Transverse colon (tissue), 4 donors: ENCODE measurements around the gene SH3PXD2B. TPM values are rescaled to one million over a fixed set of nuclear protein-coding genes. Genes with fewer than 3 reads are reported as not detected.

Source experiments
- DNase-seq: peaks from one replicate; pipeline ENCODE4 v3.0.0-alpha.2; 2019
- H3K27ac ChIP-seq, 4 donors: fragments of 200-600 bp; sonication (generic); 2 replicates each; pipeline ENCODE4 v1.5.1; 2016 to 2018; ENCODE audit warnings: inconsistent platforms in 4 of 4
- H3K27me3 ChIP-seq: fragments of 200-600 bp; sonication (generic); 2 replicates; pipeline ENCODE4 v1.5.1; 2017; ENCODE audit warnings: inconsistent platforms
- H3K36me3 ChIP-seq, 4 donors: fragments of 200-600 bp; sonication (generic); 2 replicates each; pipeline ENCODE4 v1.5.1; 2017 to 2019; ENCODE audit warnings: inconsistent platforms in 4 of 4
- H3K4me1 ChIP-seq, 4 donors: fragments of 200-600 bp; sonication (generic); 2 replicates each; pipeline ENCODE4 v1.5.1; 2017 to 2020; ENCODE audit warnings: inconsistent platforms in 4 of 4
- H3K4me3 ChIP-seq, 4 donors: fragments of 200-600 bp; sonication (generic); 1 replicate in 1 of 4; 2 replicates in 3 of 4; pipeline versions ENCODE4 v1.5.1 to v1.6.1; 2017 to 2019; ENCODE audit warnings: inconsistent platforms in 4 of 4
- H3K9me3 ChIP-seq, 2 donors: fragments of 200-600 bp; sonication (generic); 2 replicates each; pipeline ENCODE4 v1.5.1; 2017 to 2019; ENCODE audit warnings: inconsistent platforms in 2 of 2
- EP300 ChIP-seq: sonication (generic); formaldehyde crosslinking; IDR thresholded peaks from one replicate; pipeline ENCODE4 v1.6.1; 2017; ENCODE audit warnings: antibody characterized with exemption, low read depth
- POLR2A ChIP-seq: fragments of 450-650 bp; IDR thresholded peaks from one replicate; pipeline ENCODE4 v1.6.1; 2016; ENCODE audit warnings: antibody characterized with exemption, mild to moderate bottlenecking, moderate library complexity
- POLR2AphosphoS5 ChIP-seq, 3 donors: sonication (generic); formaldehyde crosslinking; IDR thresholded peaks; one replicate each; pipeline ENCODE4 v1.6.1; 2016; ENCODE audit warnings: antibody characterized with exemption in 3 of 3
- WGBS, 2 donors: methylation state at CpG; one replicate each; pipeline ENCODE4 v1.1.5; 2018; ENCODE audit warnings: low coverage in 1 of 2; 5-methylcytosine and 5-hydroxymethylcytosine counted together
- in situ Hi-C, 4 donors: fragments of 200-750 bp; cut with MboI; loops; one replicate each; pipeline versions ENCODE4 v1.15.0 to v1.15.1; 2017; ENCODE audit warnings: low sequenced_read_pairs in 3 of 4, low pct_ligation_motif_present in 1 of 4, low pct_unique_long_range_greater_than_20kb in 1 of 4
- intact Hi-C: fragments of 100-400 bp; cut with DNase I; formaldehyde crosslinking; loops from one replicate; pipeline ENCODE4 v1.15.1; 2023; ENCODE audit warnings: low total_unique reads
- total RNA-seq, 4 donors: library from RNA; depleted of rRNA; stranded (reverse); fragments of >200 nt; gene quantifications; one replicate each; pipeline ENCODE4 v1.1.0, GENCODE V29; 2016
- TF ChIP-seq, protein P1 (sequence below), 5 experiments: fragments of 200-600 bp in 3 of 5; fragments of 450-650 bp in 2 of 5; sonication (generic) in 3 of 5; IDR thresholded peaks; 1 replicate in 2 of 5; 2 replicates in 3 of 5; pipeline ENCODE4 v1.5.1; 2016 to 2017; ENCODE audit warnings: antibody characterized with exemption in 5 of 5, inconsistent platforms in 3 of 5, mild to moderate bottlenecking in 2 of 5, moderate library complexity in 1 of 5

Gene SH3PXD2B
- total RNA-seq, 4 donors from 2014 or later, result 10.2 to 26.6 (median 14.6) TPM

DNA sequence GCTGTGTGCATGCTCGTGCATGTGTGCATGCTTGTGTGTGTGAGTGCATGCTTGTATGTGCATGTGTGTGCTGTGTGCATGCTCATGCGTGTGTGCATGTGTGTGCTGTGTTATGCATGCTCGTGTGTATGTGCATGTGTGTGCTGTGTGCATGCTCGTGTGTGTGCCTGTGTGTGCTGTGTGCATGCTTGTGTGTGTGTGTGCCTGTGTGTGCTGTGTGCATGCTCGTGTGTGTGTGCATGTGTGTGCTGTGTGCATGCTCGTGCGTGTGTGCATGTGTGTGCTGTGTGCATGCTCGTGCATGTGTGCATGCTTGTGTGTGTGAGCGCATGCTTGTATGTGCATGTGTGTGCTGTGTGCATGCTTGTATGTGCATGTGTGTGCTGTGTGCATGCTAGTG is 30.3 kb upstream of the SH3PXD2B start:
- H3K4me3 ChIP-seq, result no peak overlapping the region
- no peak for DNase-seq
- no peaks in the 10 kb centered on the region for H3K9me3 ChIP-seq
- no peaks in the 10 kb centered on the region for H3K4me1 ChIP-seq
- 68 to 80% methylated on average over 2 to 9 of the region's 9 CpGs for WGBS, 2 donors
- intact Hi-C loops, result no loop called here
- no peaks in the 10 kb centered on the region for H3K27me3 ChIP-seq
- TF ChIP-seq POLR2A (no peak), EP300 (no peak), POLR2AphosphoS5 (IDR thresholded peaks at IDR 0.05) (no peak)
- TF ChIP-seq, protein P1, sequence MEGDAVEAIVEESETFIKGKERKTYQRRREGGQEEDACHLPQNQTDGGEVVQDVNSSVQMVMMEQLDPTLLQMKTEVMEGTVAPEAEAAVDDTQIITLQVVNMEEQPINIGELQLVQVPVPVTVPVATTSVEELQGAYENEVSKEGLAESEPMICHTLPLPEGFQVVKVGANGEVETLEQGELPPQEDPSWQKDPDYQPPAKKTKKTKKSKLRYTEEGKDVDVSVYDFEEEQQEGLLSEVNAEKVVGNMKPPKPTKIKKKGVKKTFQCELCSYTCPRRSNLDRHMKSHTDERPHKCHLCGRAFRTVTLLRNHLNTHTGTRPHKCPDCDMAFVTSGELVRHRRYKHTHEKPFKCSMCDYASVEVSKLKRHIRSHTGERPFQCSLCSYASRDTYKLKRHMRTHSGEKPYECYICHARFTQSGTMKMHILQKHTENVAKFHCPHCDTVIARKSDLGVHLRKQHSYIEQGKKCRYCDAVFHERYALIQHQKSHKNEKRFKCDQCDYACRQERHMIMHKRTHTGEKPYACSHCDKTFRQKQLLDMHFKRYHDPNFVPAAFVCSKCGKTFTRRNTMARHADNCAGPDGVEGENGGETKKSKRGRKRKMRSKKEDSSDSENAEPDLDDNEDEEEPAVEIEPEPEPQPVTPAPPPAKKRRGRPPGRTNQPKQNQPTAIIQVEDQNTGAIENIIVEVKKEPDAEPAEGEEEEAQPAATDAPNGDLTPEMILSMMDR (IDR thresholded peaks at IDR 0.05), result no peak
- in situ Hi-C loops, result loop anchor here in 2 of 4 donors (5.0 to 25.0 kb wide), 2 partner anchors 213 to 453 kb away; no protein-coding TSS in a partner anchor
- H3K27ac ChIP-seq, result no peak overlapping the region
- H3K36me3 ChIP-seq, result no peaks in the 10 kb centered on the region

DNA sequence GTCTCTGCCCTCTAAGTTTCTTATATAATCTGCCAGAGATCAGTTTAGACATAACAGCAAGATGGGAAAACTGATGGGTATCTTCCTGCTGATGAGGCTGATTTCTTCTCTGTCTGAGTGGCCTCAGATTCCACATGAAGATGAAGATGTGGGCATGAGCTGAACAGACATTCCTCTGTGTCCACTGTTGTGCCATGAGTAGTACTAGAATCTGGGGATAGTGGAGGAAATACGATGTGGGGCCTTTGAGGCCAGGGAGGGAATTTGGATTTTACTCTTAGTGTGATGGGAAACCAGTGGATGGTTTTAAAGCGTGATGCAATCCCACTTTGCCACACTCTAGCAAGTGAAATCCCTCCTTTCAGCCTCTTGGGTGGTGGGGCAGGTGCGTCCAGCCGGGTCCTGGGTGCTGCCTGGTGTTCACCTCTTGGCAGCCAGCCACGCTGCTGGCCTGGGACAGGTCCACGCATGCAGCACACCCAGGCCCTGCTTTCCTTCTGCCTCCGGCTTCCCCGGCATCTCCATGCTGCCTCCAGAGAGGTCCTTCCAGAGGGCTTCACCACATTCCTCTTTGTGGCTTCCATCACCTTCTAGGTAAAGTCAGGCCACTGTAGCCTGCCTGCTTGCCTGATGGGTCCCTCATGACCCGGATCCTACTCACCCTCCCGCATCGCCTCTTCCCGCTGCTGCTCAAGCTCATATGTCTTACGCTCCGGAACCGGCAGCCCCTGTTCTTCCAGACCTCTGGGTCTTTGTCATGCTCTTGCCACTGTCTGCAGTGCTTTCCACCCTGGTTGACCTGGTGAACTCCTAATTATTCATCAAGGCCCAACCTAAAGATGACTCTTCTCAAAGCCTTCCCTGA is 28.1 kb upstream of the SH3PXD2B start:
- Histone ChIP-seq H3K4me1 (peaks cover 0 to 4% (median 3%) of the 10 kb centered on the region in 4 donors), H3K4me3 (no peak overlapping the region), H3K36me3 (no peaks in the 10 kb centered on the region), H3K27ac (no peak overlapping the region), H3K27me3 (no peaks in the 10 kb centered on the region), H3K9me3 (no peaks in the 10 kb centered on the region)
- TF ChIP-seq EP300 (no peak), POLR2A (no peak), POLR2AphosphoS5 (IDR thresholded peaks at IDR 0.05) (no peak)
- TF ChIP-seq, protein P1 (IDR thresholded peaks at IDR 0.05), result no peak
- 83 to 94% methylated on average over 6 to 15 of the region's 15 CpGs for WGBS, 2 donors
- no peak for DNase-seq
- in situ Hi-C loops, result loop anchor here in 2 of 4 donors (5.0 to 25.0 kb wide), 2 partner anchors 215 to 455 kb away; no protein-coding TSS in a partner anchor
- intact Hi-C loops, result no loop called here

DNA sequence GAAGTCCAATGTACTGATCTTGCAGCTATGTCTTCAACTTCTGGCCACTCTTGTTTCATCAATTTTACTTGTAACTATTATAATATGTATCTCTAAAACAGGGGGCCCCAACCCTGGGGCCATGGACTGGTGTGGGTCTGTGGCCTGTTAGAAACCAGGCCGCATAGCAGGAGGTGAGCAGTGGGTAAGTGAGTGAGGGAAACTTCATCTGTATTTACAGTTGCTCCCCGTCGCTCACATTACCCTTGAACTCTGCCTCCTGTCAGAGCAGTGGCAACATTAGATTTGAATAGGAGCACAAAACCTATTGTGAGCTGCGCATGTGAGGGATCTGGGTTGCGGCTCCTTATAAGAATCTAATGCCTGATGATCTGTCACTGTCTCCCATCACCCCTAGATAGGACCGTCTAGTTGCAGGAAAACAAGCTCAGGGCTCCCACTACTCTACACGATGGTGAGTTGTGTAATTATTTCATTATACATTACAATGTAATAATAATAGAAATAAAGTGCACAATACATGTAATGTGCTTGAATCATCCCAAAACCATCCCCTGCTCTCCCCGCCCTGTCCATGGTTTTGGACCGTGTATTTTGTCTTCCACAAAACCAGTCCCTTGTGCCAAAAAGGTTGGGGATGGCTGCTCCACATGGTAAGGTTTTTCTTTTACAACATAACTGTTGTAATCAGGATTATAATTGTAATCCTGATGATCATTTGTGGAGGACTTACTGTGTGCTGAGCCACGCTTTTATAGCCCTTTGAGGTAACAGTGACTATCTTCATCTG is 26.9 kb upstream of the SH3PXD2B start:
- intact Hi-C loops (no loop called here), in situ Hi-C loops (loop anchor here in 2 of 4 donors (5.0 to 25.0 kb wide), 2 partner anchors 216 to 456 kb away; no protein-coding TSS in a partner anchor)
- H3K9me3 ChIP-seq, result no peaks in the 10 kb centered on the region
- no peak for DNase-seq
- H3K4me3 ChIP-seq, result no peak overlapping the region
- no peaks in the 10 kb centered on the region for H3K27me3 ChIP-seq
- WGBS, 2 donors, result 83 to 85% methylated on average over 4 to 10 of the region's 10 CpGs
- no peak for TF ChIP-seq POLR2A
- TF ChIP-seq POLR2AphosphoS5 (IDR thresholded peaks at IDR 0.05), result no peak
- no peak for TF ChIP-seq EP300
- TF ChIP-seq, protein P1 (IDR thresholded peaks at IDR 0.05), result no peak
- H3K4me1 ChIP-seq, result peaks cover 0 to 4% (median 3%) of the 10 kb centered on the region in 4 donors
- no peak overlapping the region for H3K27ac ChIP-seq
- no peaks in the 10 kb centered on the region for H3K36me3 ChIP-seq

DNA sequence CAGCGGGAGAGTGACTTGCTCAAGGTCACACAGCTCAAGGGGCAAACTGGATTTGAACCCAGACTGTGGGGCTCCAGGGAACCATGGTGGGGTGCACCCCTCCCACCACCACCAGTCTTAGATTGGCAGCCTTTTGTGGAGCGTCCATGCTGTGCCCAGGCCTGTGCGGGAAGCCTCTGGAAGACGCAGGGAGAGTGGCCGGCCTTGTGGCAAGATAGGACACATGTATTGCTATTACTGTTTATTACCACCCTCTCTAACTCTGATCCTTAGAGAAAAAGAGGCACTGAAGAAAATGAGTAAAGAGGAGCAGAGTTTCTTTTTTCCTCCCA is 25.4 kb upstream of the SH3PXD2B start:
- TF ChIP-seq, protein P1 (IDR thresholded peaks at IDR 0.05), result no peak
- TF ChIP-seq POLR2AphosphoS5 (IDR thresholded peaks at IDR 0.05) (no peak), POLR2A (no peak), EP300 (no peak)
- H3K4me3 ChIP-seq, result no peak overlapping the region
- 96 to 97% methylated on average over 4 to 5 of the region's 5 CpGs for WGBS, 2 donors
- H3K9me3 ChIP-seq, result no peaks in the 10 kb centered on the region
- H3K27me3 ChIP-seq, result no peaks in the 10 kb centered on the region
- intact Hi-C loops (loop anchor here (1.0 to 10.0 kb wide), 3 partner anchors 218 to 473 kb away; no protein-coding TSS in a partner anchor), in situ Hi-C loops (loop anchor here (5.0 to 25.0 kb wide), 4 partner anchors 213 to 458 kb away; no protein-coding TSS in a partner anchor)
- no peak overlapping the region for H3K27ac ChIP-seq
- no peaks in the 10 kb centered on the region for H3K36me3 ChIP-seq
- no peak for DNase-seq
- peaks cover 0 to 4% (median 3%) of the 10 kb centered on the region in 4 donors for H3K4me1 ChIP-seq
